Bone marrow (tissue), 2 donors: ENCODE data around the gene MRPL20.
"Not testable (repeated sequence)": the region's sequence is repeated elsewhere in the genome, so short reads cannot be mapped to it uniquely, and the experiment has no call there.

Experiments used
- DNase-seq, 2 donors: peaks; one replicate each; lab custom pipeline; 2025; lab: John Stamatoyannopoulos, UW

The MRPL20 gene

GRCh38 chr1:1385339-1385738, 21.8 kb downstream of the MRPL20 start:
- not testable (repeated sequence) for DNase-seq

- DNase-seq = no peak
Measured at GRCh38 chr1:1381294-1381693, 25.8 kb downstream of the MRPL20 start.

- no peak for DNase-seq
Measured at GRCh38 chr1:1380860-1381259, 26.2 kb downstream of the MRPL20 start.

GRCh38 chr1:1377540-1378205, 29.4 kb downstream of the MRPL20 start:
- DNase-seq = no peak

GRCh38 chr1:1376551-1377226, 30.4 kb downstream of the MRPL20 start:
- no peak for DNase-seq

- DNase-seq = peak; percentile 90 to 99
Measured at GRCh38 chr1:1374929-1375662, 32.0 kb downstream of the MRPL20 start, which contains the start of gene AURKAIP1. TSS of gene AURKAIP1 (minus strand) at chr1:1375207. CDS start at chr1:1374756, 451 bp downstream.

GRCh38 chr1:1374589-1374928, 32.5 kb downstream of the MRPL20 start:
- DNase-seq = no peak

- DNase-seq = no peak
Measured at GRCh38 chr1:1373815-1374588, 33.1 kb downstream of the MRPL20 start.

GRCh38 chr1:1373051-1373814, 33.9 kb downstream of the MRPL20 start:
- no peak for DNase-seq

GRCh38 chr1:1371746-1372711, 35.1 kb downstream of the MRPL20 start:
- peak; percentile 35 to 53 for DNase-seq

- DNase-seq = no peak
Measured at GRCh38 chr1:1371364-1371745, 35.7 kb downstream of the MRPL20 start.

- DNase-seq = no peak
Measured at GRCh38 chr1:1370771-1371300, 36.3 kb downstream of the MRPL20 start.

GRCh38 chr1:1370094-1370493, 37.0 kb downstream of the MRPL20 start:
- DNase-seq = not testable (repeated sequence)

GRCh38 chr1:1367315-1367714, 39.8 kb downstream of the MRPL20 start:
- no peak for DNase-seq

GRCh38 chr1:1366699-1367066, 40.4 kb downstream of the MRPL20 start:
- no peak for DNase-seq

- no peak for DNase-seq
Measured at GRCh38 chr1:1365875-1366698, 41.0 kb downstream of the MRPL20 start.

GRCh38 chr1:1364266-1364665, 42.8 kb downstream of the MRPL20 start:
- no peak for DNase-seq

GRCh38 chr1:1361982-1362423, 45.1 kb downstream of the MRPL20 start:
- no peak for DNase-seq
